ENCODE measurements around the gene NDN. TPM values are rescaled to one million over a fixed set of nuclear protein-coding genes. Genes with fewer than 3 reads are reported as not detected.

The NDN gene
- total and polyA plus RNA-seq, 2 of the 4 experiments (the other 2 are of a cell fraction): 40.1 to 72.4 TPM

DNA sequence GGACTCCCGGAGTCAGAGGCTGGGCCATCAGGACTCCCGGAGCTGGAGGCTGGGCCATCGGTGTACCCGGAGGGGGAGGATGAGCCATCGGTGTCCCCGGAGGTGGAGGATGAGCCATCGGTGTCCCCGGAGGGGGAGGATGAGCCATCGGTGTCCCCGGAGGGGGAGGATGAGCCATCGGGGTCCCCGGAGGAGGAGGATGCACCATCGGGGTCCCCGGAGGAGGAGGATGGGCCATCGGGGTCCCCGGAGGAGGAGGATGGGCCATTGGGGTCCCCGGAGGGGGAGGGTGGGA lies 40.2 kb downstream of the NDN start:
- POLR2A ChIA-PET (ENCODE audit: unreplicated experiment): no interaction called here
- Histone ChIP-seq H3K9me3 (ENCODE audit: control insufficient read depth, insufficient read depth, low read length) (peaks cover 2% of the 10 kb centered on the region; the same call in 1 of the 2 replicates), H3K4me3 (ENCODE audit: insufficient read depth, low read depth, low read length) (peak overlapping the region; percentile 53; the same call in 1 of the 2 replicates), H3K27ac (ENCODE audit: insufficient read depth, low read length) (no peak overlapping the region), H3K4me2 (ENCODE audit: low read depth, low read length) (0 out of 2 replicates have a peak overlapping the region, but pooled peaks have one; percentile 8), H2AFZ (replicated peaks; ENCODE audit: low read length, poor library complexity) (no peak overlapping the region), H3K23ac (ENCODE audit: low read depth, low read length) (no peak overlapping the region), H3K36me3 (ENCODE audit: control insufficient read depth, insufficient read depth, low read length) (no peaks in the 10 kb centered on the region), H3K27me3 (ENCODE audit: control insufficient read depth, insufficient read depth, low read length) (no peaks in the 10 kb centered on the region), H2BK120ac (ENCODE audit: low read depth, low read length) (no peak overlapping the region), H3K79me1 (ENCODE audit: low read depth in 1 of 2, low read length in 2 of 2) (no peaks in the 10 kb centered on the region), H3K4me1 (ENCODE audit: control insufficient read depth, insufficient read depth, low read length) (no peaks in the 10 kb centered on the region), H3K56ac (ENCODE audit: extremely low read depth, insufficient read depth, low read length) (no peak overlapping the region), H3K9ac (ENCODE audit: low read depth, low read length) (no peak overlapping the region), H2BK15ac (ENCODE audit: low read depth, low read length) (no peak overlapping the region), H2BK20ac (ENCODE audit: low read depth, low read length) (no peak overlapping the region), H3K14ac (replicated peaks; ENCODE audit: low read depth, low read length) (no peak overlapping the region), H2AK5ac (ENCODE audit: low read depth, low read length) (no peak overlapping the region), H4K8ac (ENCODE audit: low read depth in 2 of 2, low read length in 2 of 2) (no peak overlapping the region), H2BK5ac (ENCODE audit: low read depth, low read length, poor library complexity, severe bottlenecking) (no peak overlapping the region), H4K91ac (ENCODE audit: insufficient read depth, low read depth, low read length) (no peak overlapping the region), H3K18ac (ENCODE audit: low read depth, low read length) (no peak overlapping the region), H4K5ac (ENCODE audit: low read depth, low read length) (no peak overlapping the region), H2AK9ac (replicated peaks; ENCODE audit: low read depth, low read length, poor library complexity) (no peak overlapping the region), H3K4ac (ENCODE audit: low read depth, low read length) (no peak overlapping the region), H4K20me1 (ENCODE audit: insufficient read depth, low read length) (no peaks in the 10 kb centered on the region), H3K9me1 (ENCODE audit: insufficient read depth, low read length) (no peaks in the 10 kb centered on the region)
- no peak for TF ChIP-seq MAZ (IDR thresholded peaks at IDR 0.05; ENCODE audit: borderline replicate concordance, low read depth, low read length)
- no peak for TF ChIP-seq CEBPB (IDR thresholded peaks at IDR 0.05; ENCODE audit: low read depth, low read length)
- no peak for TF ChIP-seq CHD1 (IDR thresholded peaks at IDR 0.05; ENCODE audit: low read depth, low read length)
- TF ChIP-seq BHLHE40 (IDR thresholded peaks at IDR 0.05; ENCODE audit: low read depth, low read length): no peak
- TF ChIP-seq MXI1 (IDR thresholded peaks at IDR 0.05; ENCODE audit: borderline replicate concordance, low read depth, low read length): no peak
- TF ChIP-seq FOS (IDR thresholded peaks at IDR 0.05; ENCODE audit: low read depth, low read length): no peak
- TF ChIP-seq CTCF (conservative IDR thresholded peaks at IDR 0.05; ENCODE audit: low read depth, low read length): no peak
- TF ChIP-seq RCOR1 (IDR thresholded peaks at IDR 0.05; ENCODE audit: insufficient replicate concordance, low read length): no peak
- BruUV-seq (replicated peaks): no TSS peak
- 62% methylated on average over 7 of the region's 17 CpGs; no CpG with 5 or more reads in 1 of the 2 experiments for WGBS, 2 experiments (ENCODE audit: extremely low coverage in 2 of 2, insufficient read length in 1 of 2)
- in situ Hi-C loops (cut with MboI; ENCODE audit: low sequenced_read_pairs): loop anchor here (10.0 kb wide), 1 partner anchor 208 kb away; no protein-coding TSS in a partner anchor
- dilution Hi-C loops (cut with HindIII; ENCODE audit: low sequenced_read_pairs, unreplicated experiment): no loop called here
- intact Hi-C loops (cut with micrococcal nuclease): loop anchor here (10.0 kb wide), 2 partner anchors 1198 to 1858 kb away; no protein-coding TSS in a partner anchor
- CTCF ChIA-PET: no interaction called here
- no peak for DNase-seq
- ATAC-seq (ENCODE audit: low read depth): no peak

Data from IMR-90 (cell line).